Activated CD4-positive, alpha-beta memory T cell treated with anti-CD3 and anti-CD28 coated beads, Interleukin-2, amount 10 ng/mL, durations not matched to agents 7 days and 5 days (primary cell): ENCODE measurements around the gene ATOH7. TPM values are rescaled to one million over a fixed set of nuclear protein-coding genes. Genes with fewer than 3 reads are reported as not detected.
"Not testable (repeated sequence)": the region's sequence is repeated elsewhere in the genome, so short reads cannot be mapped to it uniquely, and the experiment has no call there.

ENCODE experiments used
- CTCF ChIA-PET: fragments of 350-600 bp; sonication (Branson Sonifier 250); formaldehyde crosslinking; loops from one replicate; lab custom pipeline; 2021; ENCODE audit warnings: antibody characterized with exemption, inconsistent platforms; lab: Charles Lee
- POLR2A ChIA-PET: fragments of 350-600 bp; sonication (Branson Sonifier 250); formaldehyde crosslinking; loops from one replicate; lab custom pipeline; 2021; ENCODE audit warnings: antibody characterized with exemption; lab: Charles Lee
- DNase-seq: peaks from one replicate; pipeline ENCODE4 v3.0.0-alpha.2; 2020
- H3K27ac Mint-ChIP-seq: one replicate; pipeline ENCODE4 v1.8.0; 2021; ENCODE audit warnings: mild to moderate bottlenecking, mixed read lengths
- H3K27me3 Mint-ChIP-seq: one replicate; pipeline ENCODE4 v1.8.0; 2021; ENCODE audit warnings: mixed read lengths
- H3K36me3 Mint-ChIP-seq: one replicate; pipeline ENCODE4 v1.8.0; 2021; ENCODE audit warnings: low read depth, mixed read lengths
- H3K4me1 Mint-ChIP-seq: one replicate; pipeline ENCODE4 v1.8.0; 2021; ENCODE audit warnings: mixed read lengths
- H3K4me3 Mint-ChIP-seq: one replicate; pipeline ENCODE4 v1.8.0; 2021; ENCODE audit warnings: mild to moderate bottlenecking, mixed read lengths
- H3K9me3 Mint-ChIP-seq: one replicate; pipeline ENCODE4 v1.8.0; 2021; ENCODE audit warnings: mixed read lengths
- total RNA-seq, 2 experiments: library from RNA; stranded (reverse); gene quantifications; one replicate each; pipeline ENCODE4 v1.2.3, GENCODE V29; 2021

ATOH7 gene
- total RNA-seq, 2 experiments from 2014 or later = not detected

GRCh38 chr10:68251625-68252495 is 19.9 kb upstream of the ATOH7 start:
- Mint-ChIP-seq H3K4me3 (no peak overlapping the region), H3K36me3 (no peaks in the 10 kb centered on the region), H3K4me1 (peaks cover 6% of the 10 kb centered on the region), H3K27ac (no peak overlapping the region), H3K9me3 (no peaks in the 10 kb centered on the region), H3K27me3 (peaks cover 9% of the 10 kb centered on the region)
- ChIA-PET CTCF (interaction anchor here (2.0 to 2.1 kb wide), 2 partner anchors 39 to 50 kb away, joined by 4 to 6 read pairs; no protein-coding TSS in a partner anchor), POLR2A (no interaction called here)
- no peak for DNase-seq

- Mint-ChIP-seq H3K27ac (no peak overlapping the region), H3K4me3 (no peak overlapping the region), H3K36me3 (no peaks in the 10 kb centered on the region), H3K9me3 (no peaks in the 10 kb centered on the region), H3K27me3 (peaks cover 4% of the 10 kb centered on the region), H3K4me1 (peaks cover 6% of the 10 kb centered on the region)
- CTCF ChIA-PET = no interaction called here
- POLR2A ChIA-PET = no interaction called here
- no peak for DNase-seq
Measured at GRCh38 chr10:68251151-68251550, 19.2 kb upstream of the ATOH7 start.

- DNase-seq = no peak
- ChIA-PET POLR2A (no interaction called here), CTCF (interaction anchor here (1.0 to 1.6 kb wide), 2 partner anchors 36 to 53 kb away, joined by 3 to 9 read pairs; no protein-coding TSS in a partner anchor)
- Mint-ChIP-seq H3K36me3 (no peaks in the 10 kb centered on the region), H3K27ac (no peak overlapping the region), H3K4me3 (no peak overlapping the region), H3K27me3 (peaks cover 2% of the 10 kb centered on the region), H3K4me1 (peaks cover 6% of the 10 kb centered on the region), H3K9me3 (no peaks in the 10 kb centered on the region)
Measured at GRCh38 chr10:68249297-68249696, 17.4 kb upstream of the ATOH7 start.

- ChIA-PET POLR2A (interaction anchor here (0.8 to 2.2 kb wide), 2 partner anchors 56 to 84 kb away, joined by 3 to 5 read pairs; partner anchors contain the start of gene HNRNPH3), CTCF (no interaction called here)
- Mint-ChIP-seq H3K27ac (no peak overlapping the region), H3K9me3 (no peaks in the 10 kb centered on the region), H3K4me1 (peaks cover 6% of the 10 kb centered on the region), H3K36me3 (no peaks in the 10 kb centered on the region), H3K4me3 (no peak overlapping the region), H3K27me3 (peaks cover 2% of the 10 kb centered on the region)
- no peak for DNase-seq
Measured at GRCh38 chr10:68247931-68248330, 16.0 kb upstream of the ATOH7 start.

- CTCF ChIA-PET, H3K9me3 Mint-ChIP-seq, H3K27ac Mint-ChIP-seq, H3K27me3 Mint-ChIP-seq, H3K4me3 Mint-ChIP-seq, H3K4me1 Mint-ChIP-seq, DNase-seq, H3K36me3 Mint-ChIP-seq: not testable (repeated sequence)
- POLR2A ChIA-PET = interaction anchor here (2.2 kb wide), 1 partner anchor 85 kb away, joined by 5 read pairs; the partner anchor contains the start of gene HNRNPH3
Measured at GRCh38 chr10:68246397-68246796, 14.5 kb upstream of the ATOH7 start.

- H3K9me3 Mint-ChIP-seq = no peaks in the 10 kb centered on the region
Measured at GRCh38 chr10:68242051-68242450, 10.1 kb upstream of the ATOH7 start.

GRCh38 chr10:68239596-68240150 is 7.8 kb upstream of the ATOH7 start:
- POLR2A ChIA-PET = no interaction called here
- Mint-ChIP-seq H3K36me3 (no peaks in the 10 kb centered on the region), H3K27me3 (peaks cover 2% of the 10 kb centered on the region), H3K9me3 (no peaks in the 10 kb centered on the region), H3K4me3 (no peak overlapping the region), H3K27ac (no peak overlapping the region), H3K4me1 (no peaks in the 10 kb centered on the region)
- CTCF ChIA-PET = interaction anchor here (1.4 kb wide), 1 partner anchor 27 kb away, joined by 3 read pairs; no protein-coding TSS in a partner anchor
- no peak for DNase-seq

More at GRCh38 chr10:68242051-68242450, 10.1 kb upstream of the ATOH7 start:
- DNase-seq = no peak
- Mint-ChIP-seq H3K27me3 (peaks cover 2% of the 10 kb centered on the region), H3K36me3 (no peaks in the 10 kb centered on the region), H3K4me3 (no peak overlapping the region), H3K27ac (no peak overlapping the region), H3K4me1 (no peaks in the 10 kb centered on the region)
- POLR2A ChIA-PET = no interaction called here
- CTCF ChIA-PET = no interaction called here

- peaks cover 2% of the 10 kb centered on the region for H3K27me3 Mint-ChIP-seq
- H3K27ac Mint-ChIP-seq = no peak overlapping the region
- POLR2A ChIA-PET = no interaction called here
- no peak overlapping the region for H3K4me3 Mint-ChIP-seq
- no peak for DNase-seq
- CTCF ChIA-PET = interaction anchor here (1.4 kb wide), 1 partner anchor 26 kb away, joined by 3 read pairs; no protein-coding TSS in a partner anchor
- H3K9me3 Mint-ChIP-seq = no peaks in the 10 kb centered on the region
- no peaks in the 10 kb centered on the region for H3K36me3 Mint-ChIP-seq
- no peaks in the 10 kb centered on the region for H3K4me1 Mint-ChIP-seq
Measured at GRCh38 chr10:68239069-68239468, 7.2 kb upstream of the ATOH7 start.

GRCh38 chr10:68238371-68238770 is 6.5 kb upstream of the ATOH7 start:
- CTCF ChIA-PET = interaction anchor here (1.4 kb wide), 1 partner anchor 26 kb away, joined by 3 read pairs; no protein-coding TSS in a partner anchor
- no peak for DNase-seq
- no peaks in the 10 kb centered on the region for H3K9me3 Mint-ChIP-seq
- POLR2A ChIA-PET = no interaction called here
- H3K27ac Mint-ChIP-seq = no peak overlapping the region
- H3K27me3 Mint-ChIP-seq = peaks cover 9% of the 10 kb centered on the region
- H3K4me3 Mint-ChIP-seq = no peak overlapping the region
- no peaks in the 10 kb centered on the region for H3K4me1 Mint-ChIP-seq
- no peaks in the 10 kb centered on the region for H3K36me3 Mint-ChIP-seq

- Mint-ChIP-seq H3K9me3 (no peaks in the 10 kb centered on the region), H3K4me3 (no peak overlapping the region), H3K27me3 (peaks cover 16% of the 10 kb centered on the region), H3K36me3 (no peaks in the 10 kb centered on the region), H3K4me1 (no peaks in the 10 kb centered on the region), H3K27ac (no peak overlapping the region)
- ChIA-PET CTCF (interaction anchor here (1.7 kb wide), 1 partner anchor 65 kb away, joined by 6 read pairs; no protein-coding TSS in a partner anchor), POLR2A (no interaction called here)
- DNase-seq = no peak
Measured at GRCh38 chr10:68237173-68237572, 5.3 kb upstream of the ATOH7 start.

- CTCF ChIA-PET = interaction anchor here (0.6 to 1.7 kb wide), 3 partner anchors 23 to 688 kb away, joined by 4 to 6 read pairs (median 4); no protein-coding TSS in a partner anchor
- Mint-ChIP-seq H3K4me1 (peaks cover 8% of the 10 kb centered on the region), H3K27ac (no peak overlapping the region), H3K27me3 (peaks cover 26% of the 10 kb centered on the region), H3K36me3 (no peaks in the 10 kb centered on the region), H3K9me3 (no peaks in the 10 kb centered on the region), H3K4me3 (no peak overlapping the region)
- no peak for DNase-seq
- POLR2A ChIA-PET = no interaction called here
Measured at GRCh38 chr10:68235581-68235980, 3.7 kb upstream of the ATOH7 start.

- ChIA-PET CTCF (interaction anchor here (0.6 to 1.2 kb wide), 2 partner anchors 22 to 689 kb away, joined by 4 read pairs; no protein-coding TSS in a partner anchor), POLR2A (no interaction called here)
- Mint-ChIP-seq H3K4me1 (peaks cover 9% of the 10 kb centered on the region), H3K27me3 (peaks cover 27% of the 10 kb centered on the region), H3K4me3 (no peak overlapping the region), H3K9me3 (no peaks in the 10 kb centered on the region), H3K36me3 (no peaks in the 10 kb centered on the region), H3K27ac (no peak overlapping the region)
- DNase-seq = no peak
Measured at GRCh38 chr10:68235111-68235510, 3.2 kb upstream of the ATOH7 start.

GRCh38 chr10:68233046-68233445 is 1.1 kb upstream of the ATOH7 start:
- H3K4me3 Mint-ChIP-seq = no peak overlapping the region
- peaks cover 9% of the 10 kb centered on the region for H3K4me1 Mint-ChIP-seq
- no peaks in the 10 kb centered on the region for H3K36me3 Mint-ChIP-seq
- H3K27ac Mint-ChIP-seq = no peak overlapping the region
- no peak for DNase-seq
- peaks cover 37% of the 10 kb centered on the region for H3K27me3 Mint-ChIP-seq
- POLR2A ChIA-PET = no interaction called here
- CTCF ChIA-PET = no interaction called here
- H3K9me3 Mint-ChIP-seq = no peaks in the 10 kb centered on the region
